ENCODE measurements around the gene MRPL24. TPM values are rescaled to one million over a fixed set of nuclear protein-coding genes. Genes with fewer than 3 reads are reported as not detected.
A peak's percentile ranks its signal among the peaks of the same experiment; 100 is the strongest.

MRPL24 gene
- total and polyA plus RNA-seq, 9 of the 15 experiments (the other 6 are each of a cell fraction or from before 2014, with no cell fraction given), result 74.3 to 267 (median 113) TPM

DNA sequence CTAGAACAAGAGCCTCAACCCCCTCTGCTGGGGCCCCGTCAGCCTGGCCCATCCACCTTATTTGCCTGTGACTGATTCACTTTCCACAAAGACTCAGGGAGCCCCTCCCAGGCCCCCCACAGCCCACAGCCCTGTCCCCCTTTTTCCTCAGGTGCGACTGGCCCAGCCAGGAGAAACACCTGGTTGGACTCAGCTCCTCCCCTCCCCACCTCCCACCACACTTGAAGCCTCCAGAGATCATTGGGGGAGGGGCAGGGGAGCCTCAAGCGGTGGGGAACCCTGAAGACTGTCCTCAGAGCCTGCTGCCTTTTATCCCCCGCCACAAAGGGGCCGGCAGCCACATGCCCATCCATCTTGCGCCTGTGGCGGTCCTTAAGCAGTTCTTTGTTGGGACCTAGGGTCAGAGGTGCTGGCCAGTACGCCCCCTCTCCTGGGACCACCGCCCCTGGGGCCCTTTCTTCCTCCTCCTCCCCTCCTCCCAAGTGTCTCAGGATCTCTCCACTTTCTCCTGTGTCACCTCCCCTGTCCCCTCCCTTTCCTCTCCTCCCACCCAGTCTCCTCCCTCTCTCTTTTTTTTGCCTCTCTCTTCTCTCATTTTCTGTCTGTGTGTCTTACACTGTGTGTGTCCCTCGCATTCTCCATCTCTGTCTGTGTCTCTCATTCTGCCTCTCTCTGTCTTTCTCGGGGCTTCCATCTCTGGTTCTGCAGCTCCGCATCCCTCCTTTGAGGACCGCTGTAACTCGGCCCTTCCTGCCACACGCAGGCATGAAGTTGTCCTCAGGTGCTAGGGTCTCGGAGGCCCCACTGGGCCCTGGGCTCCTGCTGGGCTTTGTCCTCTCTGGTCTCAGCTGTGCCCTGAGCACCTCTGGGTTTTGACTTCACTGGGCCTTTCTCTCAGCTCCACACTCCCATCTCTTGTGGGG is 47.7 kb downstream of the MRPL24 start (continued):
- TF ChIP-seq, protein P1, sequence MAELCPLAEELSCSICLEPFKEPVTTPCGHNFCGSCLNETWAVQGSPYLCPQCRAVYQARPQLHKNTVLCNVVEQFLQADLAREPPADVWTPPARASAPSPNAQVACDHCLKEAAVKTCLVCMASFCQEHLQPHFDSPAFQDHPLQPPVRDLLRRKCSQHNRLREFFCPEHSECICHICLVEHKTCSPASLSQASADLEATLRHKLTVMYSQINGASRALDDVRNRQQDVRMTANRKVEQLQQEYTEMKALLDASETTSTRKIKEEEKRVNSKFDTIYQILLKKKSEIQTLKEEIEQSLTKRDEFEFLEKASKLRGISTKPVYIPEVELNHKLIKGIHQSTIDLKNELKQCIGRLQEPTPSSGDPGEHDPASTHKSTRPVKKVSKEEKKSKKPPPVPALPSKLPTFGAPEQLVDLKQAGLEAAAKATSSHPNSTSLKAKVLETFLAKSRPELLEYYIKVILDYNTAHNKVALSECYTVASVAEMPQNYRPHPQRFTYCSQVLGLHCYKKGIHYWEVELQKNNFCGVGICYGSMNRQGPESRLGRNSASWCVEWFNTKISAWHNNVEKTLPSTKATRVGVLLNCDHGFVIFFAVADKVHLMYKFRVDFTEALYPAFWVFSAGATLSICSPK (IDR thresholded peaks at IDR 0.05; ENCODE audit: borderline replicate concordance), result peak; percentile 100
- TF ChIP-seq MAZ (CRISPR knock-in tag; conservative IDR thresholded peaks at IDR 0.05 in 1 of 2, IDR thresholded peaks at IDR 0.05 in 1 of 2) (peak in 1 of 2 experiments; percentile 37; a peak in 1 of 4 replicates), CEBPB (tag; IDR thresholded peaks at IDR 0.05) (no peak), CBFA2T2 (conservative IDR thresholded peaks at IDR 0.05) (no peak), ASH1L (IDR thresholded peaks at IDR 0.05; ENCODE audit: borderline replicate concordance, low read depth, partially characterized antibody) (no peak), NBN (IDR thresholded peaks at IDR 0.05; ENCODE audit: low read depth) (peak; percentile 72; the same call in 1 of the 2 replicates), SIN3B (IDR thresholded peaks at IDR 0.05; ENCODE audit: low read depth) (no peak), CSDE1 (IDR thresholded peaks at IDR 0.05) (no peak), BRD4 (IDR thresholded peaks at IDR 0.05) (no peak), BACH1 (tag; IDR thresholded peaks at IDR 0.05) (no peak), DACH1 (IDR thresholded peaks at IDR 0.05; ENCODE audit: partially characterized antibody) (no peak), ZKSCAN3 (CRISPR knock-in tag; IDR thresholded peaks at IDR 0.05) (no peak), HDAC8 (tag; IDR thresholded peaks at IDR 0.05) (no peak), HCFC1 (IDR thresholded peaks at IDR 0.05; ENCODE audit: low read depth, low read length) (no peak), SMARCA4 (IDR thresholded peaks at IDR 0.05) (peak; percentile 82), PRMT5 (CRISPR knock-in tag; IDR thresholded peaks at IDR 0.05) (no peak), ZNF212 (CRISPR knock-in tag; IDR thresholded peaks at IDR 0.05) (no peak)
- TF ChIP-seq, protein P2, sequence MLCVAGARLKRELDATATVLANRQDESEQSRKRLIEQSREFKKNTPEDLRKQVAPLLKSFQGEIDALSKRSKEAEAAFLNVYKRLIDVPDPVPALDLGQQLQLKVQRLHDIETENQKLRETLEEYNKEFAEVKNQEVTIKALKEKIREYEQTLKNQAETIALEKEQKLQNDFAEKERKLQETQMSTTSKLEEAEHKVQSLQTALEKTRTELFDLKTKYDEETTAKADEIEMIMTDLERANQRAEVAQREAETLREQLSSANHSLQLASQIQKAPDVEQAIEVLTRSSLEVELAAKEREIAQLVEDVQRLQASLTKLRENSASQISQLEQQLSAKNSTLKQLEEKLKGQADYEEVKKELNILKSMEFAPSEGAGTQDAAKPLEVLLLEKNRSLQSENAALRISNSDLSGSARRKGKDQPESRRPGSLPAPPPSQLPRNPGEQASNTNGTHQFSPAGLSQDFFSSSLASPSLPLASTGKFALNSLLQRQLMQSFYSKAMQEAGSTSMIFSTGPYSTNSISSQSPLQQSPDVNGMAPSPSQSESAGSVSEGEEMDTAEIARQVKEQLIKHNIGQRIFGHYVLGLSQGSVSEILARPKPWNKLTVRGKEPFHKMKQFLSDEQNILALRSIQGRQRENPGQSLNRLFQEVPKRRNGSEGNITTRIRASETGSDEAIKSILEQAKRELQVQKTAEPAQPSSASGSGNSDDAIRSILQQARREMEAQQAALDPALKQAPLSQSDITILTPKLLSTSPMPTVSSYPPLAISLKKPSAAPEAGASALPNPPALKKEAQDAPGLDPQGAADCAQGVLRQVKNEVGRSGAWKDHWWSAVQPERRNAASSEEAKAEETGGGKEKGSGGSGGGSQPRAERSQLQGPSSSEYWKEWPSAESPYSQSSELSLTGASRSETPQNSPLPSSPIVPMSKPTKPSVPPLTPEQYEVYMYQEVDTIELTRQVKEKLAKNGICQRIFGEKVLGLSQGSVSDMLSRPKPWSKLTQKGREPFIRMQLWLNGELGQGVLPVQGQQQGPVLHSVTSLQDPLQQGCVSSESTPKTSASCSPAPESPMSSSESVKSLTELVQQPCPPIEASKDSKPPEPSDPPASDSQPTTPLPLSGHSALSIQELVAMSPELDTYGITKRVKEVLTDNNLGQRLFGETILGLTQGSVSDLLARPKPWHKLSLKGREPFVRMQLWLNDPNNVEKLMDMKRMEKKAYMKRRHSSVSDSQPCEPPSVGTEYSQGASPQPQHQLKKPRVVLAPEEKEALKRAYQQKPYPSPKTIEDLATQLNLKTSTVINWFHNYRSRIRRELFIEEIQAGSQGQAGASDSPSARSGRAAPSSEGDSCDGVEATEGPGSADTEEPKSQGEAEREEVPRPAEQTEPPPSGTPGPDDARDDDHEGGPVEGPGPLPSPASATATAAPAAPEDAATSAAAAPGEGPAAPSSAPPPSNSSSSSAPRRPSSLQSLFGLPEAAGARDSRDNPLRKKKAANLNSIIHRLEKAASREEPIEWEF (CRISPR knock-in tag; IDR thresholded peaks at IDR 0.05), result no peak
- TF ChIP-seq, protein P3, sequence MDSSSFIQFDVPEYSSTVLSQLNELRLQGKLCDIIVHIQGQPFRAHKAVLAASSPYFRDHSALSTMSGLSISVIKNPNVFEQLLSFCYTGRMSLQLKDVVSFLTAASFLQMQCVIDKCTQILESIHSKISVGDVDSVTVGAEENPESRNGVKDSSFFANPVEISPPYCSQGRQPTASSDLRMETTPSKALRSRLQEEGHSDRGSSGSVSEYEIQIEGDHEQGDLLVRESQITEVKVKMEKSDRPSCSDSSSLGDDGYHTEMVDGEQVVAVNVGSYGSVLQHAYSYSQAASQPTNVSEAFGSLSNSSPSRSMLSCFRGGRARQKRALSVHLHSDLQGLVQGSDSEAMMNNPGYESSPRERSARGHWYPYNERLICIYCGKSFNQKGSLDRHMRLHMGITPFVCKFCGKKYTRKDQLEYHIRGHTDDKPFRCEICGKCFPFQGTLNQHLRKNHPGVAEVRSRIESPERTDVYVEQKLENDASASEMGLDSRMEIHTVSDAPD (CRISPR knock-in tag; IDR thresholded peaks at IDR 0.05), result no peak
